ENCODE results near the gene UFSP2.

DNA sequence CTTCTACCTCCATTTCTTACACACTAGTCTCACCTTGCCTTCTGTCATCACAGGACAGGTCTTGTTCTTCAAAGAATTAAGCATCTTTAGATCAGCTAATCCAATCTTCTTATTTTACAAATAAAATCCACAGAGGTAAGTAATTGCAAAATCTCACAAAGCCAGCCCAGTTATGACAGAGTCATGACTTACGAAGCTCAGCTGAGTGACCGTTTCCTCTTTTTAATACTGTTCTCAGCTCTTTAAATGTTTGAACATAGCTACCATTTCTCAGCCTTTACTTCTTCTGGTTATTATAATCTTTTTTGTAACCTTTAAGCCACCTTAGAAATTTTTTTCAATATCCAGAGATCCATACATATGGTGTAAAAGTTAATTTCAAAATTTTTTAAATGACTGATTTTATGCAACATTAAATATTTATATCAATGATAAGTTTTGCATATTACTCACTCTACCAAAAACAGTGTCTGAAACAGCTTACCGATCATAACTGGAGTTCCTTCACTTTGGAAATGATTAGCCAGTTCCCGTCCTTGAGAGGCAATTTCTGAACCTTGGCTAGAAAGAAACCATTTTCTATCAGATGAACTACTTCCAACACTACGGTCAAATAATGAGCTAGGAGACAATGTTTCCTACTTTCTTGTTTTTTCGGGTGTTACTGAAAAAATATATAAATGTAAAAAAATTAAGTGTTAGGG is 20.3 kb downstream of the UFSP2 start:
- TF ChIP-seq, protein P1, sequence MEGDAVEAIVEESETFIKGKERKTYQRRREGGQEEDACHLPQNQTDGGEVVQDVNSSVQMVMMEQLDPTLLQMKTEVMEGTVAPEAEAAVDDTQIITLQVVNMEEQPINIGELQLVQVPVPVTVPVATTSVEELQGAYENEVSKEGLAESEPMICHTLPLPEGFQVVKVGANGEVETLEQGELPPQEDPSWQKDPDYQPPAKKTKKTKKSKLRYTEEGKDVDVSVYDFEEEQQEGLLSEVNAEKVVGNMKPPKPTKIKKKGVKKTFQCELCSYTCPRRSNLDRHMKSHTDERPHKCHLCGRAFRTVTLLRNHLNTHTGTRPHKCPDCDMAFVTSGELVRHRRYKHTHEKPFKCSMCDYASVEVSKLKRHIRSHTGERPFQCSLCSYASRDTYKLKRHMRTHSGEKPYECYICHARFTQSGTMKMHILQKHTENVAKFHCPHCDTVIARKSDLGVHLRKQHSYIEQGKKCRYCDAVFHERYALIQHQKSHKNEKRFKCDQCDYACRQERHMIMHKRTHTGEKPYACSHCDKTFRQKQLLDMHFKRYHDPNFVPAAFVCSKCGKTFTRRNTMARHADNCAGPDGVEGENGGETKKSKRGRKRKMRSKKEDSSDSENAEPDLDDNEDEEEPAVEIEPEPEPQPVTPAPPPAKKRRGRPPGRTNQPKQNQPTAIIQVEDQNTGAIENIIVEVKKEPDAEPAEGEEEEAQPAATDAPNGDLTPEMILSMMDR (IDR thresholded peaks at IDR 0.05) = no peak
- no peak for TF ChIP-seq POLR2A (IDR thresholded peaks at IDR 0.05; ENCODE audit: low read depth)
- no peak for TF ChIP-seq POLR2AphosphoS5 (IDR thresholded peaks at IDR 0.05)
